Measurements from ENCODE around the gene DNAH14. TPM values are rescaled to one million over a fixed set of nuclear protein-coding genes. Genes with fewer than 3 reads are reported as not detected.

The DNAH14 gene
- total and polyA plus RNA-seq, 7 donors: 0.07 to 1.8 (median 0.82) TPM; not detected in 2

- Histone ChIP-seq H3K9me3 (peaks cover 3% of the 10 kb centered on the region), H3K27me3 (ENCODE audit: insufficient read depth in 3 of 3, low read length in 2 of 3) (no peaks in the 10 kb centered on the region), H3K36me3 (ENCODE audit: insufficient read depth in 1 of 2, low read depth in 1 of 2) (no peaks in the 10 kb centered on the region), H3K27ac (no peak overlapping the region), H3K4me3 (no peak overlapping the region), H3K4me1 (no peaks in the 10 kb centered on the region)
- intact Hi-C loops (cut with DNase I): no loop called here
- TF ChIP-seq CTCF (IDR thresholded peaks at IDR 0.05): no peak
- no peak for ATAC-seq
- no peak for DNase-seq
- WGBS, 3 donors: 73 to 92% (median 91%) methylated on average over 3 of the region's 3 CpGs
These were observed 167.7 kb downstream of the DNAH14 start for GRCh38 chr1:225097175-225097574.

GRCh38 chr1:225111000-225111399, 181.5 kb downstream of the DNAH14 start:
- intact Hi-C loops (cut with DNase I): no loop called here
- Histone ChIP-seq H3K36me3 (ENCODE audit: insufficient read depth in 1 of 2, low read depth in 1 of 2) (no peaks in the 10 kb centered on the region), H3K27me3 (ENCODE audit: insufficient read depth in 3 of 3, low read length in 2 of 3) (no peaks in the 10 kb centered on the region), H3K9me3 (no peaks in the 10 kb centered on the region), H3K4me1 (no peaks in the 10 kb centered on the region), H3K4me3 (no peak overlapping the region), H3K27ac (no peak overlapping the region)
- ATAC-seq: no peak
- no peak for DNase-seq
- no peak for TF ChIP-seq CTCF (IDR thresholded peaks at IDR 0.05)

GRCh38 chr1:225113265-225113664, 183.8 kb downstream of the DNAH14 start:
- Histone ChIP-seq H3K9me3 (no peaks in the 10 kb centered on the region), H3K36me3 (ENCODE audit: insufficient read depth in 1 of 2, low read depth in 1 of 2) (no peaks in the 10 kb centered on the region), H3K27ac (no peak overlapping the region), H3K4me3 (no peak overlapping the region), H3K27me3 (ENCODE audit: insufficient read depth in 3 of 3, low read length in 2 of 3) (no peaks in the 10 kb centered on the region), H3K4me1 (no peaks in the 10 kb centered on the region)
- intact Hi-C loops (cut with DNase I): no loop called here
- no peak for TF ChIP-seq CTCF (IDR thresholded peaks at IDR 0.05)
- ATAC-seq: no peak
- DNase-seq: no peak
- 42 to 93% (median 89%) methylated on average over 1 of the region's 1 CpG for WGBS, 3 donors

GRCh38 chr1:225114354-225114990, 185.0 kb downstream of the DNAH14 start:
- Histone ChIP-seq H3K27me3 (ENCODE audit: insufficient read depth in 3 of 3, low read length in 2 of 3) (no peaks in the 10 kb centered on the region), H3K27ac (no peak overlapping the region), H3K36me3 (ENCODE audit: insufficient read depth in 1 of 2, low read depth in 1 of 2) (no peaks in the 10 kb centered on the region), H3K4me1 (no peaks in the 10 kb centered on the region), H3K9me3 (no peaks in the 10 kb centered on the region), H3K4me3 (no peak overlapping the region)
- intact Hi-C loops (cut with DNase I): no loop called here
- no peak for TF ChIP-seq CTCF (IDR thresholded peaks at IDR 0.05)
- ATAC-seq: no peak
- no peak for DNase-seq
- WGBS, 3 donors: 42 to 78% (median 63%) methylated on average over 1 of the region's 1 CpG

- H3K36me3 ChIP-seq (ENCODE audit: insufficient read depth in 1 of 2, low read depth in 1 of 2): no peaks in the 10 kb centered on the region
These were observed 189.8 kb downstream of the DNAH14 start for GRCh38 chr1:225119307-225119706.

More at GRCh38 chr1:225119307-225119706, 189.8 kb downstream of the DNAH14 start:
- TF ChIP-seq CTCF (IDR thresholded peaks at IDR 0.05): no peak
- DNase-seq: no peak
- no peak for ATAC-seq
- intact Hi-C loops (cut with DNase I): no loop called here
- Histone ChIP-seq H3K27ac (no peak overlapping the region), H3K4me3 (no peak overlapping the region), H3K27me3 (ENCODE audit: insufficient read depth in 3 of 3, low read length in 2 of 3) (no peaks in the 10 kb centered on the region), H3K4me1 (no peaks in the 10 kb centered on the region), H3K9me3 (no peaks in the 10 kb centered on the region)
- 47 to 63% (median 57%) methylated on average over 3 of the region's 3 CpGs for WGBS, 3 donors

Data from psoas muscle (tissue), 8 donors.